NCI-H2196 (cell line): ENCODE measurements around the gene GNAI1.
"Not testable (repeated sequence)": the region's sequence is repeated elsewhere in the genome, so short reads cannot be mapped to it uniquely, and the experiment has no call there.

ENCODE experiments used
- DNase-seq: peaks from one replicate; lab custom pipeline; 2025; ENCODE audit not compliant: unreplicated experiment; lab: John Stamatoyannopoulos, UW

Gene GNAI1

GRCh38 chr7:80154656-80155333 lies 20.2 kb downstream of the GNAI1 start:
- DNase-seq: no peak

- DNase-seq: no peak
These were observed 20.7 kb downstream of the GNAI1 start for GRCh38 chr7:80155374-80155773.

GRCh38 chr7:80157770-80158169 lies 23.1 kb downstream of the GNAI1 start:
- not testable (repeated sequence) for DNase-seq

GRCh38 chr7:80159802-80160201 lies 25.2 kb downstream of the GNAI1 start:
- DNase-seq: no peak

GRCh38 chr7:80161466-80161865 lies 26.8 kb downstream of the GNAI1 start:
- no peak for DNase-seq

GRCh38 chr7:80165177-80165576 lies 30.5 kb downstream of the GNAI1 start:
- DNase-seq: no peak

GRCh38 chr7:80170445-80170844 lies 35.8 kb downstream of the GNAI1 start:
- no peak for DNase-seq

GRCh38 chr7:80172387-80172786 lies 37.8 kb downstream of the GNAI1 start:
- DNase-seq: no peak

GRCh38 chr7:80175744-80176143 lies 41.1 kb downstream of the GNAI1 start:
- DNase-seq: no peak

- no peak for DNase-seq
These were observed 46.8 kb downstream of the GNAI1 start for GRCh38 chr7:80181411-80181810.

GRCh38 chr7:80182630-80183276 lies 48.1 kb downstream of the GNAI1 start:
- no peak for DNase-seq

- no peak for DNase-seq
These were observed 48.7 kb downstream of the GNAI1 start for GRCh38 chr7:80183351-80183750.

- no peak for DNase-seq
These were observed 49.5 kb downstream of the GNAI1 start for GRCh38 chr7:80183900-80184685.

- no peak for DNase-seq
These were observed 50.1 kb downstream of the GNAI1 start for GRCh38 chr7:80184693-80185092.

GRCh38 chr7:80185571-80185970 lies 50.9 kb downstream of the GNAI1 start:
- no peak for DNase-seq

GRCh38 chr7:80186721-80187120 lies 52.1 kb downstream of the GNAI1 start:
- no peak for DNase-seq

GRCh38 chr7:80187279-80187678 lies 52.6 kb downstream of the GNAI1 start:
- DNase-seq: no peak

GRCh38 chr7:80187727-80188126 lies 53.1 kb downstream of the GNAI1 start:
- no peak for DNase-seq

GRCh38 chr7:80189638-80190037 lies 55.0 kb downstream of the GNAI1 start:
- DNase-seq: no peak

- DNase-seq: no peak
These were observed 63.0 kb downstream of the GNAI1 start for GRCh38 chr7:80197627-80198026.

- DNase-seq: no peak
These were observed 64.4 kb downstream of the GNAI1 start for GRCh38 chr7:80199051-80199450.

- DNase-seq: no peak
These were observed 69.8 kb downstream of the GNAI1 start for GRCh38 chr7:80204454-80204853.
